ENCODE data around the gene OSBPL6.
"Not testable (repeated sequence)": the region's sequence is repeated elsewhere in the genome, so short reads cannot be mapped to it uniquely, and the experiment has no call there.

The OSBPL6 gene

GRCh38 chr2:178331474-178332432, 137.4 kb downstream of the OSBPL6 start:
- no peaks in the 10 kb centered on the region for H3K4me1 Mint-ChIP-seq (ENCODE audit: low read depth)
- H3K9me3 Mint-ChIP-seq, result no peaks in the 10 kb centered on the region
- H3K36me3 Mint-ChIP-seq (ENCODE audit: low read depth), result no peaks in the 10 kb centered on the region
- no peak overlapping the region for H3K4me3 Mint-ChIP-seq
- no peak overlapping the region for H3K27ac Mint-ChIP-seq
- peaks cover under 1% of the 10 kb centered on the region for H3K27me3 Mint-ChIP-seq (ENCODE audit: low read depth)

GRCh38 chr2:178333851-178334250, 139.5 kb downstream of the OSBPL6 start:
- Mint-ChIP-seq H3K4me3 (no peak overlapping the region), H3K36me3 (ENCODE audit: low read depth) (no peaks in the 10 kb centered on the region), H3K4me1 (ENCODE audit: low read depth) (no peaks in the 10 kb centered on the region), H3K9me3 (no peaks in the 10 kb centered on the region), H3K27ac (no peak overlapping the region), H3K27me3 (ENCODE audit: low read depth) (no peaks in the 10 kb centered on the region)

GRCh38 chr2:178335230-178335629, 140.9 kb downstream of the OSBPL6 start:
- Mint-ChIP-seq H3K27me3 (ENCODE audit: low read depth) (no peaks in the 10 kb centered on the region), H3K9me3 (no peaks in the 10 kb centered on the region), H3K4me1 (ENCODE audit: low read depth) (no peaks in the 10 kb centered on the region), H3K4me3 (no peak overlapping the region), H3K36me3 (ENCODE audit: low read depth) (no peaks in the 10 kb centered on the region), H3K27ac (no peak overlapping the region)

DNA sequence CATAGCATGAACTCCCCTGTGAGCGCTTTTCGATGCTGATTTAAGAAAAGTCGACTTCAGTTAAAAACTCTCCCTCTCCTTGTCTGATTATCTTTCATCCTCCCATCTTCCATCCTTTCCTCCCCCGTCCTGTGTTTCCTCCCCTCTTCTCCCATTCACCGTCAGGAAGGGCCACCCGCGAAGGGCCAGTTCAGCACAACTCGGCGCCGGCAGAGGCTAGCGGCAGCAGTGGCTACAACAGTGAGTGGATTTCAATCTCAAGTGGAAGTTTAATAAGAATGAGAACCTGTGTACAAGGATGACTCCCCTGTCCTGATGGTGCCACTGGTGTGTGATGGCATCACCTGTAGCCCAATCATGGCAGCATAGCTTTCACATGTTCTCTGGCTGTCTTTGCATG, 149.8 kb downstream of the OSBPL6 start:
- Mint-ChIP-seq H3K27ac (no peak overlapping the region), H3K9me3 (no peaks in the 10 kb centered on the region), H3K36me3 (ENCODE audit: low read depth) (no peaks in the 10 kb centered on the region), H3K27me3 (ENCODE audit: low read depth) (peaks cover 33% of the 10 kb centered on the region), H3K4me1 (ENCODE audit: low read depth) (no peaks in the 10 kb centered on the region), H3K4me3 (no peak overlapping the region)

DNA sequence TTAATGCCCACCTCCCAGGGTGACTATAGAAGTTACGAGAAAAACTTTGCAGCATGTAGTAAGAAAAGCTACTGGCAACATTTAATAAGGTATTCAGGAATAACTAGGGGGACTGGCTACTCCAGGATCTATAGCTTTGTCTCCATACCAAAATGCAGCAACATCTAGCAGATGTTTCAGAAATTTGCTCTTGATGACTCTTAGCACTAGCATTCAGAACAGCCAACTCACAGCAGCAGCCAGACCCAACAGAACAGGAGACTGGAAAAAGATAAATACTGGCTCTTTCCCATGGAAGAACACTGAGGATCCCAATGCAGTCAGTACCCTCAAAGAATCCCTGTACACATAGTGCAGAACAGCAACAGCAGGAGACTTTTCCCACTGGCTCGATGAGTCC, 151.6 kb downstream of the OSBPL6 start:
- Mint-ChIP-seq H3K4me1 (ENCODE audit: low read depth) (no peaks in the 10 kb centered on the region), H3K27ac (no peak overlapping the region), H3K27me3 (ENCODE audit: low read depth) (peaks cover 37% of the 10 kb centered on the region), H3K9me3 (no peaks in the 10 kb centered on the region), H3K36me3 (ENCODE audit: low read depth) (no peaks in the 10 kb centered on the region), H3K4me3 (no peak overlapping the region)

DNA sequence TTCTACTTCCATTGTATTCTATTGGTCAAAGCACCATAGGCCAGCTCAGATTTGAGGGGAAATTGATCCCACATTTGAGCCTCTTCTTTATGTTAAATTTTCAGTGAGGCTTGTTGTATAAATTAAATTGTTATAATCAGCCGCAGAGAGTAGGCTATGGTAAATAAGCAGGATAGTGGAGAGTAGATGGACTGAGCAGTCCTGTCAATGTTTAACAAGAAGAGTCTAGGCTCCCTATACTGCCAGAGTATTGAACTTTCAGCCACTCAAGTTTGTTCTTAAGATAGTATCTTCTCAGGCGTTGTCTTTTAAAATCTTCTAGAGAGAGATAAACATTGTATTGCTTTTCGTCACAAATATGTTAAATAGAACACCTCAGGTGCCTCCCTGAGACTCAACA, 155.7 kb downstream of the OSBPL6 start:
- Mint-ChIP-seq H3K4me1 (ENCODE audit: low read depth) (no peaks in the 10 kb centered on the region), H3K9me3 (no peaks in the 10 kb centered on the region), H3K27ac (no peak overlapping the region), H3K27me3 (ENCODE audit: low read depth) (peaks cover 34% of the 10 kb centered on the region), H3K4me3 (no peak overlapping the region), H3K36me3 (ENCODE audit: low read depth) (no peaks in the 10 kb centered on the region)

DNA sequence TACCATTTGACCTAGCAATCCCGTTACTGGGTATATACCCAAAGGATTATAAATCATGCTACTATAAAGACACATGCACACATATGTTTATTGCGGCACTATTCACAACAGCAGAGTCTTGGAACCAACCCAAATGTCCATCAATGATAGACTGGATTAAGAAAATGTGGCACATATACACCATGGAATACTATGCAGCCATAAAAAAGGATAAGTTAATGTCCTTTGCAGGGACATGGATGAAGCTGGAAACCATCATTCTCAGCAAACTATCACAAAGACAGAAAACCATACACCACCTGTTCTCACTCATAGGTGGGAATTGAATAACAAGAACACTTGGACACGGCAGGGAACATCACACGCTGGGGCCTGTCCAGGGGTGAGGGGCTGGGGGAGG, 163.4 kb downstream of the OSBPL6 start:
- H3K36me3 Mint-ChIP-seq (ENCODE audit: low read depth); H3K4me1 Mint-ChIP-seq (ENCODE audit: low read depth); H3K4me3 Mint-ChIP-seq; H3K27ac Mint-ChIP-seq; H3K9me3 Mint-ChIP-seq: not testable (repeated sequence)
- H3K27me3 Mint-ChIP-seq (ENCODE audit: low read depth), result peaks cover 14% of the 10 kb centered on the region

DNA sequence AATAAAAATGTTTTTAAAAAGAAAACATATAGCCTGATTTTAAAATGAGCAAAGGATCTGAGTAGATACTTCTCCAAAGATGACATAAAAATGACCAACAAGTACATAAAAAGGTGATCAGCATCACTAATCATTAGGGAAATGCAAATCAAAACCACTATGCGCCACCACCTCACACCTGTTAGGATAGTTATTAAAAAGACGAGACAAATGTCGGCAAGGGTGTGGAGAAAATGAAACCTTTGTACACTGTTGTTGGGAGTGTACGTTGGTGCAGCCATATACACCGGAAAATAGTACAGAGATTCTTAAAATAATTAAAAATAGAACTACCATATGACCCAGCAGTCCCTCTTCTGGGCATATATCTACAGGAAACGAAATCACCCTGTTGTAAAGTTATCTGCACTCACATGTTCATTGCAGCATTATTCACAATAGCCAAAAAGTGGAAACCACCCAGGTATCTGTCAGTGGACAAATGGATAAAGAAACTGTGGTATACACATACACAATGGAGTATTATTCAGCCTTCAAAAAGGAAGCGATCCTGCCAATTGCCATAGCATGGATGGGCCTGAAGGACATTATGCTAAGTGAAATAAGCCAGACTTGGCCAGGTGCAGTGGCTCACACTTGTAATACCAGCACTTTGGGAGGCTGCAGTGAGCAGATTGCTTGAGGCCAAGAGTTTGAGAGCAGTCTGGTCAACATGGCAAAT, 165.0 kb downstream of the OSBPL6 start:
- Mint-ChIP-seq H3K9me3 (peaks cover 5% of the 10 kb centered on the region), H3K27me3 (ENCODE audit: low read depth) (peaks cover 16% of the 10 kb centered on the region)

DNA sequence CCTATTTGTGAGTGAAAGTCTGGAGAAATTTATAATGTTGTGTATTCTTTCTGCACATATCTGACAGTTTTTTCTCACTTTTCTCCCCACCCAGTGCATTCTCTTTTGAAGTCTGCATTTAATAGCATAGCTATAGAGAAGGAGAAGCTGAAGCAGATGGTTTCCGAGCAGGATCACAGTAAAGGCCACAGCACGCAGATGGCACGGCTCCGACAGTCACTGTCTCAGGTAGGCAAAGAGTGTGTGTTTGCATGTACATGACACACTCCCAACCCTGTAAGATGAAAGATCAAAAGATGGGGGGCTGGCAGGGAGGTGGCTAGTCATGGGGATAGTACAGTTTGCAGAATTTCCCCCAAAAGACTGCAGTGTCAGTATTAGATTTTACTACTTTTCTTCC, 167.3 kb downstream of the OSBPL6 start:
- H3K36me3 Mint-ChIP-seq (ENCODE audit: low read depth), result no peaks in the 10 kb centered on the region
- H3K4me3 Mint-ChIP-seq, result no peak overlapping the region

More for the DNA sequence above, 165.0 kb downstream of the OSBPL6 start:
- no peak overlapping the region for H3K4me3 Mint-ChIP-seq
- no peak overlapping the region for H3K27ac Mint-ChIP-seq
- no peaks in the 10 kb centered on the region for H3K4me1 Mint-ChIP-seq (ENCODE audit: low read depth)
- no peaks in the 10 kb centered on the region for H3K36me3 Mint-ChIP-seq (ENCODE audit: low read depth)

DNA sequence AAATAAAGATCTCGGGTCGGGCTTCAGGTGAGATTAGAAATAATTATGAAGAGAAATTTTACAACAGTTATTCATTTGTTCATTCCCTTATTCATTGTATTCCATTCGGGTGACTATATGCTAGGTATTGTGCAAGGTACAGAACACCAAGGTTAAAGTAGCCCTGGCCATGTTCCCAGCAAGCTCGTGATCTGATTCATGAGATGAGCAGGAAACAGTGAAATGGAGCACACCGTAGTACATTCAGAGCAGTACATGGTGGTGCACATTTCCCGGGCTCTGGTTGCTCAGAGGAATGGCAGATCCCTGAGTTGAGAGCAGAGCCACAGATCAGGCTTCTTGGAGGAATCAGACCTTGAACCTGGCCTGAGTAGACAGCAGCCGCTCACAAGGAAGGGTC, 168.9 kb downstream of the OSBPL6 start:
- H3K4me3 Mint-ChIP-seq, result no peak overlapping the region
- no peaks in the 10 kb centered on the region for H3K36me3 Mint-ChIP-seq (ENCODE audit: low read depth)
- H3K27me3 Mint-ChIP-seq (ENCODE audit: low read depth), result peaks cover 11% of the 10 kb centered on the region
- H3K27ac Mint-ChIP-seq, result no peak overlapping the region
- H3K4me1 Mint-ChIP-seq (ENCODE audit: low read depth), result no peaks in the 10 kb centered on the region
- no peaks in the 10 kb centered on the region for H3K9me3 Mint-ChIP-seq

More for the DNA sequence above, 167.3 kb downstream of the OSBPL6 start:
- Mint-ChIP-seq H3K27me3 (ENCODE audit: low read depth) (peaks cover 11% of the 10 kb centered on the region), H3K9me3 (peaks cover 5% of the 10 kb centered on the region), H3K27ac (no peak overlapping the region), H3K4me1 (ENCODE audit: low read depth) (no peaks in the 10 kb centered on the region)

GRCh38 chr2:178365116-178365515, 170.8 kb downstream of the OSBPL6 start:
- Mint-ChIP-seq H3K27ac (no peak overlapping the region), H3K36me3 (ENCODE audit: low read depth) (no peaks in the 10 kb centered on the region), H3K4me1 (ENCODE audit: low read depth) (no peaks in the 10 kb centered on the region), H3K4me3 (no peak overlapping the region), H3K9me3 (no peaks in the 10 kb centered on the region), H3K27me3 (ENCODE audit: low read depth) (peaks cover 15% of the 10 kb centered on the region)

GRCh38 chr2:178366412-178366811, 172.1 kb downstream of the OSBPL6 start:
- H3K27ac Mint-ChIP-seq, result no peak overlapping the region
- H3K36me3 Mint-ChIP-seq (ENCODE audit: low read depth), result no peaks in the 10 kb centered on the region
- H3K4me1 Mint-ChIP-seq (ENCODE audit: low read depth), result no peaks in the 10 kb centered on the region
- H3K9me3 Mint-ChIP-seq, result no peaks in the 10 kb centered on the region
- peaks cover 22% of the 10 kb centered on the region for H3K27me3 Mint-ChIP-seq (ENCODE audit: low read depth)
- H3K4me3 Mint-ChIP-seq, result no peak overlapping the region

GRCh38 chr2:178367344-178367743, 173.0 kb downstream of the OSBPL6 start:
- Mint-ChIP-seq H3K4me3 (no peak overlapping the region), H3K36me3 (ENCODE audit: low read depth) (no peaks in the 10 kb centered on the region), H3K27me3 (ENCODE audit: low read depth) (peaks cover 22% of the 10 kb centered on the region), H3K27ac (no peak overlapping the region), H3K4me1 (ENCODE audit: low read depth) (no peaks in the 10 kb centered on the region), H3K9me3 (no peaks in the 10 kb centered on the region)

DNA sequence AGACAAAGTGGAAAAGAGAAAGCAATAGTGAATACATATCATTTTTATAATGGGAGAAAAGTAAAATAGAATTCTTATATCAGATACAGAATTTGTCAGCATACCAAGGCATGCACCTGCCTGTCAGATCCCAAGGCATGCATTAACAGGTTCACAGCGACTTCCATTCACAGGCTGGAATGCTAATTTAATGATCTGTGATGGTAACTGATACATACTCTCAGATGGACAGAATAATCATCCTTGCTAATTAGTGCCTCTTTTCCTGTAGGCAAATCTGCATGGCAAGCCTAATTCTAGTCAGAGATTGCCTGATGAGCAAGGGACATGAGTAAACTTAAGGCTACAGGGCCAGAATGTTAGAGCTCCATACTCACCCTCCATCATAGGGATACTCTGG, 180.6 kb downstream of the OSBPL6 start:
- no peaks in the 10 kb centered on the region for H3K9me3 Mint-ChIP-seq
- H3K27me3 Mint-ChIP-seq (ENCODE audit: low read depth), result peaks cover 35% of the 10 kb centered on the region
- H3K4me1 Mint-ChIP-seq (ENCODE audit: low read depth), result no peaks in the 10 kb centered on the region
- no peak overlapping the region for H3K27ac Mint-ChIP-seq
- no peaks in the 10 kb centered on the region for H3K36me3 Mint-ChIP-seq (ENCODE audit: low read depth)
- no peak overlapping the region for H3K4me3 Mint-ChIP-seq

DNA sequence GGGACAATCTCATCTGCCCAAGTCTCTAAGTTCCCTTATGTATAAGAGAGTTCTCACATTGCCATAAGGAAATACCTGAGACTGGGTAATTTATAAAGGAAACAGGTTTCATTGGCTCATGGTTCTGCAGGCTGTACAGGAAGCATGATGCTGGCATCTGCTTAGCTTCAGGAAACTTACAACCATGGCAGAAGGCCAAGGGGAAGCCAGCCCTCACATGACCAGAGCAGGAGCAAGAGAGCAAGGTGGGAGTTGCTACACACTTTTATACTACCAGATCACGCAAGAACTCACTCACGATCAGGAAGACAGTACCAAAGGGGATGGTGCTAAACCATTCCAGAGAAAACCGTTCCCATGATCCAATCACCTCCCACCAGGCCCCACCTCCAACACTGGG, 182.7 kb downstream of the OSBPL6 start:
- H3K9me3 Mint-ChIP-seq, result no peaks in the 10 kb centered on the region
- peaks cover 2% of the 10 kb centered on the region for H3K4me1 Mint-ChIP-seq (ENCODE audit: low read depth)
- H3K4me3 Mint-ChIP-seq, result no peak overlapping the region
- no peaks in the 10 kb centered on the region for H3K36me3 Mint-ChIP-seq (ENCODE audit: low read depth)
- peaks cover 25% of the 10 kb centered on the region for H3K27me3 Mint-ChIP-seq (ENCODE audit: low read depth)
- H3K27ac Mint-ChIP-seq, result no peak overlapping the region

All from T-helper 1 cell treated with Interleukin-12 subunit alpha and Interleukin-12 subunit beta and Interleukin-4 antibody, amounts not matched to agents 30 μg/mL and 1 μg/mL, for 36 hours (primary cell).